Right lobe of liver (tissue), 4 donors: Measurements from ENCODE around the gene HCN3.

Experiments used
- CTCF ChIP-seq, 4 donors: fragments of 200-600 bp in 3 of 4; fragments of 450-650 bp in 1 of 4; IDR thresholded peaks; one replicate each; pipeline versions ENCODE4 v1.5.1 to v1.8.0; 2016 to 2022; ENCODE audit warnings: antibody characterized with exemption in 4 of 4, mild to moderate bottlenecking in 2 of 4
- POLR2A ChIP-seq: fragments of 450-650 bp; IDR thresholded peaks from one replicate; pipeline ENCODE4 v1.6.1; 2017; ENCODE audit warnings: antibody characterized with exemption, mild to moderate bottlenecking
- donor health status: DM: no; HTN: no; CAD: no.
- donor health status: DM: no; HTN: no; CAD: no.
- donor health status: DM: no; HTN: yes; CAD: no.

GRCh38 chr1:155319536-155319935 is 42.3 kb downstream of the HCN3 start:
- TF ChIP-seq CTCF (IDR thresholded peaks at IDR 0.05) (no peak), POLR2A (no peak)
